Measurements from ENCODE around the gene MTG1.
A peak's percentile ranks its signal among the peaks of the same experiment; 100 is the strongest.

Gene MTG1

GRCh38 chr10:133354672-133355240 is 39.2 kb upstream of the MTG1 start:
- Mint-ChIP-seq H3K36me3 (ENCODE audit: insufficient read depth) (no peaks in the 10 kb centered on the region), H3K4me1 (ENCODE audit: low read depth in 2 of 2) (peaks cover 0 to 3% of the 10 kb centered on the region in 2 donors), H3K27ac (no peak overlapping the region), H3K9me3 (no peaks in the 10 kb centered on the region), H3K4me3 (no peak overlapping the region), H3K27me3 (peaks cover 0 to 8% of the 10 kb centered on the region in 2 donors)
- no peak for ATAC-seq (replicated peaks)
- no peak for DNase-seq

GRCh38 chr10:133355266-133355665 is 38.7 kb upstream of the MTG1 start:
- Mint-ChIP-seq H3K27me3 (peaks cover 0 to 3% of the 10 kb centered on the region in 2 donors), H3K4me3 (no peak overlapping the region), H3K36me3 (ENCODE audit: insufficient read depth) (no peaks in the 10 kb centered on the region), H3K27ac (peak overlapping the region in 1 of 2 donors; percentile 38), H3K4me1 (ENCODE audit: low read depth in 2 of 2) (peaks cover 0 to 6% of the 10 kb centered on the region in 2 donors), H3K9me3 (no peaks in the 10 kb centered on the region)
- DNase-seq = no peak
- ATAC-seq (replicated peaks) = no peak

DNA sequence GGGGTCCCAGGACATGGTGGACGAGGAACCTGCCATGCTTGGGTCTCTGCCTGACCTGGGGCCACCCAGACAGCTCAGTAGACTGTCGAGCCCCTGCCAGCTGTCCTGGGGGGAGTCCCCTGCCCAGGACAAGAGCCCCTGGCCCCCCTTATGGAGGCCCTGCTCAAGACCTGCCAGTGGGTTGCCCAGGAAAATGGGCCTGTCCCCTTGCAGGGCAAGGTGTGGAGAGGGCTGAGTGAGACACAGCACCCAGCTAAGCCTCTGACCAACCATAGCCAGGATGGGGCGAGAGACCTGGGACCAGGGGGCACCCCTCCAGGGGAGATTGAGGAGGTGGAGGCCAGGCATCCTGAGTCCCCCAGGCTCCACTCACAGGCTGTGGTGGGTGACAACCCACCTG is 38.0 kb upstream of the MTG1 start:
- DNase-seq = no peak
- H3K4me1 Mint-ChIP-seq (ENCODE audit: low read depth in 2 of 2) = peaks cover 0 to 6% of the 10 kb centered on the region in 2 donors
- H3K27me3 Mint-ChIP-seq = no peaks in the 10 kb centered on the region
- H3K4me3 Mint-ChIP-seq = peak overlapping the region; percentile 66 to 71
- no peaks in the 10 kb centered on the region for H3K9me3 Mint-ChIP-seq
- no peaks in the 10 kb centered on the region for H3K36me3 Mint-ChIP-seq (ENCODE audit: insufficient read depth)
- no peak for ATAC-seq (replicated peaks)
- H3K27ac Mint-ChIP-seq = peak overlapping the region in 1 of 2 donors; percentile 38

DNA sequence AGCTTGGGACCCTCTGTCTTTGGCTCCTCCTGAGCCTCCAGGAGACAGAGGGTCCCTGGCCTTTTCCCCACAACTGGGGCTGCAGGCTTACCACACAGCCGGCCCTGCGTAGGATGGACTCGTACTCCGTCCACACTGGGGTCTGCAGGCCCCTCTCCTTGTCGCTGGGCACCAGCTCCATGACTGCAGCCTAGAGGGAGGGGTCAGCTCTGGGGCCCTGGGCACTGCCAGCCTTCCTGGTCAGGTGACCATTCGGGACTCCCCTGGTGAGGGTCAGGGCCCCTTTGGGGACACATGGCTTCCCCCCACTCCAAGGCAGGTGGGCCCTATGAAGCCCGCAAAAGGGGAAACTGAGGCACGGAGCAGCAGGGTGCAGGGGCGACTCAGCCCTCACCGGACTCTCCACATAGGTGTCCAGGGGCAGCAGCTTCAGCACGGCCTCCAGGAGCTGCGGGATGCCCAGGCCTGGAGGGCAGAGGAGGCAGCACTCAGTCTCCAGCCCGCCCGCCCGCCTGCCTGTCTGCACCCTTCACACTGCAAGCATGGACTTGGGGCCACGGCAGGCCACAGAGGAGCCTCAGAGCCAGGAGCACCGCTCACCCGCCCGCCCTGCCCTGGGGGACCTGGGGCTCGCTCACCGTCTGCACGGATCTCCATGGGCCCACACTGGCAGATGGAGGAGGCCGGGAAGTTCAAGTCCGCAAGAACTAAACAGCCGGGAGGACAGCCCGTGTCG is 37.2 kb upstream of the MTG1 start:
- ATAC-seq (replicated peaks) (no peak), DNase-seq (no peak)
- H3K27ac Mint-ChIP-seq = no peak overlapping the region
- H3K27me3 Mint-ChIP-seq = no peaks in the 10 kb centered on the region
- peak overlapping the region; percentile 69 to 71 for H3K4me3 Mint-ChIP-seq
- peaks cover 4 to 12% of the 10 kb centered on the region in 2 donors for H3K4me1 Mint-ChIP-seq (ENCODE audit: low read depth in 2 of 2)
- no peaks in the 10 kb centered on the region for H3K9me3 Mint-ChIP-seq
- H3K36me3 Mint-ChIP-seq (ENCODE audit: insufficient read depth) = no peaks in the 10 kb centered on the region

DNA sequence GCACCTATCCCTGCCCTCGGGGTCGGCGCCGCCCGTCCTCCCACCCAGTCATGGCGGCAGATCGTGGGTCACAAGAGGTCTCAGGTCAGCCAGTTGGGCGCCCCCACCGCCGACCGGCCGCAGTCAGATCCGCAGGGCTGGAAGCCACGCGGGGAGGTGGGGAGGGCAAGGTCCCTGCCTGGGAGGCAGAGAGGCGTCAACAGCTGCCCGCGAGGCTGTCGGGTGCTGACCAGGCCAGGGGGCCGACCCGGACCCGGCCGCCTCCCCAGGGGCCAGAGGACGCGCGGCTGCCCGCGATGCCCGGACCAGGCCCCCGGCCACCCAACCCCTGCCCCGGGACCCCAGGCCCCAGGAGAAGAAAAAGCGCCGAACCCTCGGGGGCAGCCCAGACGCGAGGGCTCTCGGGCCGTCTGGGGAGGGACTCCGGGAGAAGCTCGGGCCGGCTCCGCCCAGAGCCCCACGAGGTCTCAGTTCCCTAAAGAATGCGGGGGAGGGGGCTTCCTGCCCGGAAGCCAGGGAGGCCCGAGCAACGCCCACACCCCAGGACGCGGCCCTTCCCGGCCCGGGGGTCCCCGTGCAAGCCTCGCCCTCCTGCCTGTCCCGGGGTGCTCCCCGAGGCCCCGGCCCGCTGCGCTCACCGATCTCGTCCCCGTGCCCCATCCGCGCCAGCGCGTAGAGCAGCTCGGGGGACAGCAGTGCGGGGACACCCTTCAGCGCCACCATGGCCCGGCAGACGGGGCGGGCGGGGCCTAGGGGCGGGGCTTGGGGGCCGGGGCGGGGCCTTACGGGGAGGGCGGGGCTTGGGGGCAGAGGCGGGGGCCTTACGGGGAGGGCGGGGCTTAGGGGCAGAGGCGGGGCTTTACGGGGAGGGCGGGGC is 36.4 kb upstream of the MTG1 start, which contains the start of gene FUOM:
FUOM (minus strand) TSS at position 735 of the 877 bp plus-strand sequence; CDS start at position 723, 12 bp downstream.
- no peaks in the 10 kb centered on the region for H3K27me3 Mint-ChIP-seq
- peak; percentile 63 to 65 (median 65) for DNase-seq
- no peaks in the 10 kb centered on the region for H3K36me3 Mint-ChIP-seq (ENCODE audit: insufficient read depth)
- H3K4me3 Mint-ChIP-seq = peak within 1 kb of the TSS; percentile 69 to 71
- peak; percentile 92 for ATAC-seq (replicated peaks)
- H3K9me3 Mint-ChIP-seq = no peaks in the 10 kb centered on the region
- H3K4me1 Mint-ChIP-seq (ENCODE audit: low read depth in 2 of 2) = peaks cover 7 to 16% of the 10 kb centered on the region in 2 donors
- no peak within 1 kb of the TSS for H3K27ac Mint-ChIP-seq

DNA sequence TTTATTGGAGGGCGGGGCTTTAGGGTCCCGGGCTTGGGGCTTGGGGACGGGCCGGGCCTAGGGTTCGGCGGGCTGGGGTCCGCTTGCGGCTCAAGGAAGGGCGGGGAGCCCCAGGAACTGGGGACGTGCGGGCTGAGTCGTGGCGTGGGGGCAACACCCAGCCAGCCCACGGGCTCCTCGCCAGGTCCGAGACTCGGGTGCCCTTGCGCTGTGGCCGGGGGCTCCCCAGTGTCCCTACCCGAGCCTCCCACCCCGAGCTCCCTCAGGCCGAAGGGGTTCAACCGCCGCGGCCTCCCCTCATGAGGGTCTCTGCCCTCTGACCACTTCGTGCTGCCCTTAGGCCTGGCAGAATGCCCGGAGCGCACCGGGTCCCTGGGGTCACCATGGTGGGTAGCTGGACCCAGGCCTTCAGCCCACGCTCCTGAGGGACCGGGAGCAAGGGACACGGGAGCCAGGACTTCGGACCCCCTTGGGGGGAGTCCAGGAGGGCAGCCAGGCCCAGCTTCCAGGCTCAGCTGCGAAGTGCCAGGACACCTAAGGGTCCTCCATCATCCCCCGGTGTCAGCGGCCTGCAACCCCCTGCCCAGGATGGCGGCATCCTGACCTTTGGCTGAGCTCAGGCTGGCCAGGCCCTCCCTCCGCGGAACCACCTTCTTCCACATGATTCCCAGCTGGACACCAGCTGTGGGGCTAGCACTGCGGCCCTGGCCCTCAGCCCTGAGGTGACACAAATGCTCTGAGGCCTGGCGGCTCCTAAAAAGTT is 35.6 kb upstream of the MTG1 start:
- Mint-ChIP-seq H3K36me3 (ENCODE audit: insufficient read depth) (no peaks in the 10 kb centered on the region), H3K4me3 (peak overlapping the region; percentile 45 to 69), H3K4me1 (ENCODE audit: low read depth in 2 of 2) (peaks cover 7 to 16% of the 10 kb centered on the region in 2 donors), H3K27ac (no peak overlapping the region), H3K27me3 (no peaks in the 10 kb centered on the region), H3K9me3 (no peaks in the 10 kb centered on the region)
- DNase-seq (no peak), ATAC-seq (replicated peaks) (no peak)

DNA sequence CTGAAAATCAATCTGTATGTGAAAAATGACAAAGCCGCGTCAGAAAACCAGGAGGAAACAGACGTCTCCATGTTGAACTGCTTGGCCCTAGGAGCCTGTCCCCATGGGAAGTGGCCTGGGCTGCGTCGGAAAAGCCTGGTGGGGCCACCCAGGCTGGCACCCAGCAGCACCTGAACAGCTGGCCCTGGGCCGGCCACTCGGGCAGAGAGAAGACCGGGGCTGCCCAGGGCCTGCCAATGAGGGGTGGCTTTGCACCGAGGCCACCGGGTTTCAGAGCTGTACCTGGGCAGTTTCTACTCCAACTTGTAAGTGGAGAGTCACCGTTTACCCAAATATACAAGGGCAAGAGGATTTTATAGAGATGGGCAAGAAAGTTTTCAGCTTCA is 35.0 kb upstream of the MTG1 start:
- Mint-ChIP-seq H3K27me3 (no peaks in the 10 kb centered on the region), H3K36me3 (ENCODE audit: insufficient read depth) (no peaks in the 10 kb centered on the region), H3K4me3 (peak overlapping the region in 1 of 2 donors; percentile 45), H3K9me3 (no peaks in the 10 kb centered on the region), H3K27ac (no peak overlapping the region), H3K4me1 (ENCODE audit: low read depth in 2 of 2) (peaks cover 7 to 16% of the 10 kb centered on the region in 2 donors)
- DNase-seq (no peak), ATAC-seq (replicated peaks) (no peak)

DNA sequence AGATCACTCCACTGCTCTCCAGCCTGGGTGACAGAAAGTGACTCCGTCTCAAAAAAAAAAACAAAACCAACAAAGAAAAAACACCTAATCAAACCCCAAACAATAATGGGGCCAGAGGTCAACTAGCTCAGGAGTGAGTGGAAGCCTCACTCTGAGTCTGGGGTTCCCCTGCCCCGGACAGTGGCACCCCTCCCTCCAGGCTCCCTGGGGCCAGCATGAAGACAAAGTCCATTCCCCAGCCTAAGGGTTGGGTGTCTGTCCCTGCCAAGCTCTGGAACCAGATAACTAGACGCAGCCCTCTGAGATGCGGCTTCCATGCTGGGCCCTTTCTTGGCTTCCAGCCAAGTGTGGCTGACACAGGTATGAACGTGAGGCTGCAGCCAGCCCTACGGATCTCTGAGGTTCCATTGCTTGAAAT is 34.4 kb upstream of the MTG1 start:
- Mint-ChIP-seq H3K36me3 (ENCODE audit: insufficient read depth) (no peaks in the 10 kb centered on the region), H3K9me3 (no peaks in the 10 kb centered on the region), H3K27ac (no peak overlapping the region), H3K4me3 (no peak overlapping the region), H3K27me3 (no peaks in the 10 kb centered on the region), H3K4me1 (ENCODE audit: low read depth in 2 of 2) (peaks cover 7 to 16% of the 10 kb centered on the region in 2 donors)
- DNase-seq (peak in 1 of 3 experiments; percentile 27), ATAC-seq (replicated peaks) (no peak)

DNA sequence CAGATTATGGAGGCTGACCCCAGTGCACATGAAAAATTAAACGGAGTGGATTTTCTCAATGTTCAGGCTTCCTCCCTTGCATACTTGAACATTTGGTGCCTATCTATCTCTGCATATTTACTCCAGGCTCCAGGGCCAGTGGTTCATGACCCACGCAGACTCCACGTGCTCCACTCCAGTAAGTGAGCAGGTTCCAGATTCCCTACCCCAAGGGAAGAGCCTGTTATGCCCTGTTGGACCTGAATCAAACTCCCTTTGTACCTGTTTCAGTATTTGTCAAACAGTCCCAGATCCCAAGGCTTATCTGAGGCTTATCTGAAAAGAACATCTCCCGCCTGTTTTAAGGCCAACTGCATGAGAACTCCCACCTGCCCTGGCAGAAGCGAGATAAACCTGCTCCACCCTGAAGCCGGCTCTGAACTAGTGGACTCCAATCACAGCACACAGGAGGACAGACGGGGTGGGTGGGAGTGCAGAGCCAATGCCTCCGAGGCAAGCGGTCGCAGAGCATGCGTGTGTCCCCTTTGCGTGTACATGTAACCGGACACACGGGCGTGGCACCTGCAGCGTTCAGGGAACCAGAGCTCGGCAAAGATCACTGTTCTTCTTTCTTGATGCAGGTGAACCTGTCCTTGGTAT is 33.9 kb upstream of the MTG1 start:
- Mint-ChIP-seq H3K9me3 (no peaks in the 10 kb centered on the region), H3K27me3 (no peaks in the 10 kb centered on the region), H3K36me3 (ENCODE audit: insufficient read depth) (no peaks in the 10 kb centered on the region), H3K4me3 (no peak overlapping the region), H3K4me1 (ENCODE audit: low read depth in 2 of 2) (peaks cover 7 to 16% of the 10 kb centered on the region in 2 donors), H3K27ac (peak overlapping the region in 1 of 2 donors; percentile 49)
- no peak for ATAC-seq (replicated peaks)
- DNase-seq = no peak

DNA sequence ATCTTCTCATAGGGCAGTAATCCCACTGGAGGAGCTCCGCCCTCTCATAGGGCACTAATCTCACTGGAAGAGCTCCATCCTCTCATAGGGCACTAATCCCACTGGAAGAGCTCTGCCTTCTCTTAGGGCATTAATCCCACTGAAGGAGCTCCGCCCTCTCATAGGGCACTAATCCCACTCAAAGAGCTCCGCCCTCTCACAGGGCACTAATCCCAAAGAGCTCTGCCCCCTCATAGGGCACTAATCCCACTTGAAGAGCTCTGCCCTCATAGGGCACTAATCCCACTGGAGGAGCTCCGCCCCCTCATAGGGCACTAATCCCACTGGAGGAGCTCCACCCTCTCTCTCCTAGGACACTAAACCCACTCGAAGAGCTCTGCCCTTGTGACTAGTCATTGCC is 32.7 kb upstream of the MTG1 start:
- Mint-ChIP-seq H3K36me3 (ENCODE audit: insufficient read depth) (peaks cover 3% of the 10 kb centered on the region), H3K4me3 (peak overlapping the region; percentile 27 to 52), H3K4me1 (ENCODE audit: low read depth in 2 of 2) (peaks cover 7 to 13% of the 10 kb centered on the region in 2 donors), H3K27me3 (no peaks in the 10 kb centered on the region), H3K9me3 (no peaks in the 10 kb centered on the region), H3K27ac (peak overlapping the region; percentile 61 to 88)
- DNase-seq = no peak
- ATAC-seq (replicated peaks) = no peak

DNA sequence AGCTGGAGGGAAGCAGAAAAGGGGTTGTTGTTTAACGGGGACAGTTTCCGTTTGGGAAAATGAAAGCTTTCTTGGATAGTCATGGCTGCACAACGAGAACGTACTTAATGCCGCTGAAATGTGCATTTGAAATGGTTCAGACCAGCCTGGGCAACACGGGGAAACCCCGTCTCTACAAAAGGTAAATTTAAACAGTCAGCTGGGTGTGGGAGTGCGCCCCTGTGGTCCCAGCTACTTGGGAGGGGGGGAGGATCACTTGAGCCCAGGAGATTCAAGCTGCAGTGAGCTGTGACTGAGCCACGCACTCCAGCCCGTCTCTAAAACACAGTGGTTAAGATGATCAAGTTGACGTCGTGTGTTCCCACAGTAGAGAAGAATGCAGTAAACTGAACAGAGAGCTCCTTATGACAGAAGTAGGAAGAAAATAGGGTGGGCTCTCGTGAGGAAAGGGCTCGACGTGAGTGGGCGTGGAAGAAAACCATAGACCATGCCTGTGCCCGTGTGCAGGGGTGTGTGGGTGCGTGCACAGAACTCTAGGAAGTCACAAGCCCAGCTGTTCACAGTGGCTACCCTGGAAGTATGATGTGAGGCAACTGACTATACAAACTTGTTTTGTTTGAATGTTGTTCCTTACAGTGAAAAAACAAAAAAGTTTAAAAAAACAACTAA is 32.0 kb upstream of the MTG1 start:
- H3K9me3 Mint-ChIP-seq = no peaks in the 10 kb centered on the region
- H3K27ac Mint-ChIP-seq = peak overlapping the region; percentile 61 to 88
- H3K4me1 Mint-ChIP-seq (ENCODE audit: low read depth in 2 of 2) = peaks cover 7 to 13% of the 10 kb centered on the region in 2 donors
- peaks cover 5% of the 10 kb centered on the region for H3K36me3 Mint-ChIP-seq (ENCODE audit: insufficient read depth)
- peak overlapping the region; percentile 27 to 52 for H3K4me3 Mint-ChIP-seq
- no peaks in the 10 kb centered on the region for H3K27me3 Mint-ChIP-seq
- no peak for ATAC-seq (replicated peaks)
- no peak for DNase-seq

DNA sequence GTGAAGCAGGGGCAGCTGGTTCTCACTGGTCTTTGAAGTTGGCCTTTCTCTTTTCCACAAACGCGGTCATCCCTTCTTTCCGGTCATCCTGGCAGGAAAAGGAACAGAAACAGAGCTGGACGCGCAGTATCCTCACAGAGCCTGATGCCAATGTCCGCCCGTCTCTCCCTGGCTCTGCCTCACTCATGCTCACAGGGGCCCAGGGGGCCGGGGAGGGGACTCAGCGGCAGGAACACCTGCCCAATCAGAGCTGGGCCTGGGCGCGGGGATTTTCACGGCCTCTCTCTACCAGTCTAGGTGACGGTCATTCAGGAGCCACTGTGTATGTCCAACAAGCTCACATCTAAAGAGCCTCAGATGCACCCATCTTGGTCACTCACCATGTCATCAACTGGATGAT is 31.1 kb upstream of the MTG1 start:
- Mint-ChIP-seq H3K9me3 (no peaks in the 10 kb centered on the region), H3K4me1 (ENCODE audit: low read depth in 2 of 2) (peaks cover 7 to 13% of the 10 kb centered on the region in 2 donors), H3K36me3 (ENCODE audit: insufficient read depth) (peaks cover 7% of the 10 kb centered on the region), H3K27ac (no peak overlapping the region), H3K27me3 (no peaks in the 10 kb centered on the region), H3K4me3 (no peak overlapping the region)
- DNase-seq (no peak), ATAC-seq (replicated peaks) (no peak)

Measured in effector memory CD8-positive, alpha-beta T cell (primary cell).